ENCODE measurements around the gene SPP1.

DNA sequence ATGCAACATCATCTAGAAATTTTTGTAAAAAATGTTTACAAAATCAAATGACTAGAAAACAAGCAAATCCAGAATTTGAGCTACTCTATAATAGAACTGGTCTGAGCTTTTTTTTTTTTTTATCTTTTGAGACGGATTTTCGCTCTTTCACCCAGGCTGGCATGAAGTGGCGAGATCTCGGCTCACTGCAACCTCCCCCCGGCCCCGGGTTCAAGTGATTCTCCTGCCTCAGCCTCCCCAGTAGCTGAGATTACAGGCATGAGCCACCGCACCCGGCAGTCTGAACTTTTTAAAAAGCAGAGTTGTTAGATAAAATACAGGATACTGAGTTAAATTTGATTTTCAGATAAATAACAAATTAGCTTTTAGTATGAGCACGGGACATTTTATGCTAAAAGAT is 11.0 kb downstream of the SPP1 start:
- TF ChIP-seq, protein P1, sequence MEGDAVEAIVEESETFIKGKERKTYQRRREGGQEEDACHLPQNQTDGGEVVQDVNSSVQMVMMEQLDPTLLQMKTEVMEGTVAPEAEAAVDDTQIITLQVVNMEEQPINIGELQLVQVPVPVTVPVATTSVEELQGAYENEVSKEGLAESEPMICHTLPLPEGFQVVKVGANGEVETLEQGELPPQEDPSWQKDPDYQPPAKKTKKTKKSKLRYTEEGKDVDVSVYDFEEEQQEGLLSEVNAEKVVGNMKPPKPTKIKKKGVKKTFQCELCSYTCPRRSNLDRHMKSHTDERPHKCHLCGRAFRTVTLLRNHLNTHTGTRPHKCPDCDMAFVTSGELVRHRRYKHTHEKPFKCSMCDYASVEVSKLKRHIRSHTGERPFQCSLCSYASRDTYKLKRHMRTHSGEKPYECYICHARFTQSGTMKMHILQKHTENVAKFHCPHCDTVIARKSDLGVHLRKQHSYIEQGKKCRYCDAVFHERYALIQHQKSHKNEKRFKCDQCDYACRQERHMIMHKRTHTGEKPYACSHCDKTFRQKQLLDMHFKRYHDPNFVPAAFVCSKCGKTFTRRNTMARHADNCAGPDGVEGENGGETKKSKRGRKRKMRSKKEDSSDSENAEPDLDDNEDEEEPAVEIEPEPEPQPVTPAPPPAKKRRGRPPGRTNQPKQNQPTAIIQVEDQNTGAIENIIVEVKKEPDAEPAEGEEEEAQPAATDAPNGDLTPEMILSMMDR (IDR thresholded peaks at IDR 0.05; ENCODE audit: low read depth, low read length, poor library complexity, severe bottlenecking): no peak
- no peak for TF ChIP-seq EZH2phosphoT487 (IDR thresholded peaks at IDR 0.05; ENCODE audit: borderline replicate concordance, low read length)
